PC-9 (cell line): ENCODE data around the gene SORCS2.

Experiments used
- CTCF ChIP-seq: fragments of 200-600 bp; sonication (generic); conservative IDR thresholded peaks from 2 replicates; pipeline ENCODE4 v1.6.1; 2017; ENCODE audit warnings: mixed run types, antibody characterized with exemption, mild to moderate bottlenecking, moderate library complexity
- EZH2 ChIP-seq: fragments of 200-600 bp; sonication (generic); IDR thresholded peaks from 2 replicates; pipeline ENCODE4 v1.8.0; 2017; ENCODE audit warnings: antibody characterized with exemption, low read depth

DNA sequence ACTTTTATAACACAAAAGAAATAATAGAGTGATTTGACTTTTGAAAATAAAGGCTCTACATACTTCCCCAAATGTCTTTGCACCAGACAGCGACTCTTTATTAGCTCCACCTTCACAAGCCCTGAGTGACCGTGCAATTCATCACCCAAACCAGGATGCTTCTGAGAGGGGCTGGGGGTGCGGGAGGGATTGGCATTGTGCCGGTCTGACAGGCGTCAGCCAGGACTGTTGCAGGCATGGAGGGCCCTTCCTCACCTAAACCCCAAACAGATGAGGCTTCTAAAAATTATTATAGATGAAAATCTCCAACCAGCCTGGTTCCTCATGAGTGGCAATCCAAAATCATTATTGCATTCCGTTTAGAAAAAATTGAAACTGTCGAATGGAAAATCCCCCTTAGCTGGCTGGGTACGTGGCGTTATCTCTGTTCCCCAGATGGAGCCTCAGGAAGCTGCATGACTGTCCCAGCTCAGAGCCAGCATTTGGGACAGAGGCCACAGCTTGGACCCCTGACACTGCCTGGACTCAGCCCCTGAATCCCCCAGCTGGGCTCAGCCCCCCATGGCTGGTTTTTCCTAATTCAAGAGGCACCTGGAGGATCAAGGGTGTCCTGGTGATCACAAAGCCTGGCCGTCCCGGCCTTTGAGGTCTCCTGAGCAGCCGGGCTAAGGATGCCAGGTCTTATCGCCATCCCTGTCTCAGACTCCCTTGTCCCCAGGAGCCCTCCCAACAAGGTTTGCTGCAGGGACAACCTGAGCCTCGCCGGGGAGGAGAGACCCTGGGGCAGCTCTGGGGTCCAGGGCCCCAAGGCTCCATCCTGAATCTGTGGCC, 60.4 kb downstream of the SORCS2 start:
- TF ChIP-seq CTCF = no peak
- no peak for TF ChIP-seq EZH2
